GM12801 (cell line): ENCODE data around the gene ENTPD6.

ENCODE experiments used
- TF ChIP-seq, protein P1 (sequence below): IDR thresholded peaks from one replicate; pipeline ENCODE4 v1.5.1; 2011; ENCODE audit warnings: control low read depth; ENCODE audit not compliant: insufficient read length; ENCODE audit errors: extremely low read depth

ENTPD6 gene

DNA sequence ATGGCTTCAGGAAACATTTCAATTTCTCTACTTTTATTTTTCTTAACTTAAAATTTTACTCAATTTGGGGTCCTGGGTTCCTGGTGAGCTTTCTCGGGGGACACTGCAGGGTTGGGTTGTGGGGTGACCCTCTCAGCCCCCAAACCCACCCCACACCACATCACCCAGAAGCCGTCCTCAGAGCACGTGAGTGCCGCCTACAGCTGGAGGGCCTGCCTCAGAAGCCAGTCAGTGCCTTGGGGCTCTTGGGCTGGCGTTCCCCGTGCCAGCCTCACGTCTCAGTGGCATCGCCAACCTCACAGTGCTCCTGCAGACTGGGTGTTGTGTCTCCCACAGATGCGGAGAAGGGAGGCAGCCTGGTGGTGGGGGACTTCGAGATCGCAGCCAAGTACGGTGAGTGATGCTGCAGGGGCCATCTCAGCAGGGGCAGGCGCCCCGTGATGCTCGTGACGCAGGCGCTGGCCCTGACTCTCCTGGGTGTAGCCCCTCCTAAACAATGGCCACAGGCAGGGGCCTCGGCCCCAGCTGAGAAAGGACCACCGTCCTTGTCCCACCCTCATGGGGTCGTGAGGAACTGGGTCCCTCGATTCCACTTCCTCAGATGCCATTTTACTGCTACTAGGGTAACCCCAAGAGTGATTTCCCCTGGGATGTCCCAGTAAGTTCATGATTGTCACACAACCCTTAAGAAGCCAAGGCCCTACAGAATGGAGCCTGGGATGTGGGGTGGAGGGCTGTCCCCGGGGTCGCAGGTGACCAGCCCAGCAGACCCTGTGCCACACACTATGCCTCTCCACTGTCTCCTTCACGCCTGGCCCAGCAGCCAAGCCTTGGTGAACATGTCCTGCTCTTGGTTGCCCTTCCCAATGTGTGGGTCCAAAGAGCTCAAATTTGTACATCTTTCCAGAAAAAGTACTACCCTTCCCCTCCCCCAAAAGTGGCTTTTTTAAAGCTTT, 28.5 kb downstream of the ENTPD6 start:
- TF ChIP-seq, protein P1, sequence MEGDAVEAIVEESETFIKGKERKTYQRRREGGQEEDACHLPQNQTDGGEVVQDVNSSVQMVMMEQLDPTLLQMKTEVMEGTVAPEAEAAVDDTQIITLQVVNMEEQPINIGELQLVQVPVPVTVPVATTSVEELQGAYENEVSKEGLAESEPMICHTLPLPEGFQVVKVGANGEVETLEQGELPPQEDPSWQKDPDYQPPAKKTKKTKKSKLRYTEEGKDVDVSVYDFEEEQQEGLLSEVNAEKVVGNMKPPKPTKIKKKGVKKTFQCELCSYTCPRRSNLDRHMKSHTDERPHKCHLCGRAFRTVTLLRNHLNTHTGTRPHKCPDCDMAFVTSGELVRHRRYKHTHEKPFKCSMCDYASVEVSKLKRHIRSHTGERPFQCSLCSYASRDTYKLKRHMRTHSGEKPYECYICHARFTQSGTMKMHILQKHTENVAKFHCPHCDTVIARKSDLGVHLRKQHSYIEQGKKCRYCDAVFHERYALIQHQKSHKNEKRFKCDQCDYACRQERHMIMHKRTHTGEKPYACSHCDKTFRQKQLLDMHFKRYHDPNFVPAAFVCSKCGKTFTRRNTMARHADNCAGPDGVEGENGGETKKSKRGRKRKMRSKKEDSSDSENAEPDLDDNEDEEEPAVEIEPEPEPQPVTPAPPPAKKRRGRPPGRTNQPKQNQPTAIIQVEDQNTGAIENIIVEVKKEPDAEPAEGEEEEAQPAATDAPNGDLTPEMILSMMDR = no peak

DNA sequence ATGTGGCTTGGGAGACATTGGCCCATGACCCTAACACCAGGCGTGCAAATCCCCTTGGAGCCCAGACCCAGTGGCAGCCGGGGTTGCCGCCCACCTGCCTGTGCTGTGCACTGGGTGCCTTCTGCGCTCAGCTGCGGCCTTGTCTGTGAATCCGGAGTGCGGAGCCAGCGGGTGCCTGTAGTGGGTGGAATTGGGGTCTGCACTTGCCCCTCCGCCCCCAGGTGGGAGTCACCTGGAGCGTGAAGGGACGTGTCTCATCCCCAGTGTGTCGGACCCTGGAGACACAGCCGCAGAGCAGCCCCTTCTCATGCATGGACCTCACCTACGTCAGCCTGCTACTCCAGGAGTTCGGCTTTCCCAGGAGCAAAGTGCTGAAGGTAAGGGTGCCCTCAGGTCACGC, 29.4 kb downstream of the ENTPD6 start:
- TF ChIP-seq, protein P1 = no peak

DNA sequence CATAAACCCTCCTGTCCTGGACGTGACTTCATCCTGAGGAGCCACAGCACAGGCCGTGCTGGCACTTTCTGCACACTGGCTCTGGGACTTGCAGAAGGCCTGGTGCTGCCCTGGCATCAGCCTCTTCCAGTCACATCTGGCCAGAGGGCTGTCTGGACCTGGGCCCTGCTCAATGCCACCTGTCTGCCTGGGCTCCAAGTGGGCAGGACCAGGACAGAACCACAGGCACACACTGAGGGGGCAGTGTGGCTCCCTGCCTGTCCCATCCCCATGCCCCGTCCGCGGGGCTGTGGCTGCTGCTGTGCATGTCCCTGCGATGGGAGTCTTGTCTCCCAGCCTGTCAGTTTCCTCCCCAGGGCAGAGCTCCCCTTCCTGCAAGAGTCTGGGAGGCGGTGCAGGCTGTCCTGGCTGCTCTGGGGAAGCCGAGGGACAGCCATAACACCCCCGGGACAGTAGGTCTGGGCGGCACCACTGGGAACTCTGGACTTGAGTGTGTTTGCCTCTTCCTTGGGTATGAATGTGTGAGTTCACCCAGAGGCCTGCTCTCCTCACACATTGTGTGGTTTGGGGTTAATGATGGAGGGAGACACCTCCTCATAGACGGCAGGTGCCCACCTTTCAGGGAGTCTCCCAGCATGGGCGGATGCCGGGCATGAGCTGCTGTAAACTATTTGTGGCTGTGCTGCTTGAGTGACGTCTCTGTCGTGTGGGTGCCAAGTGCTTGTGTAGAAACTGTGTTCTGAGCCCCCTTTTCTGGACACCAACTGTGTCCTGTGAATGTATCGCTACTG, 30.3 kb downstream of the ENTPD6 start:
- TF ChIP-seq, protein P1 = no peak

DNA sequence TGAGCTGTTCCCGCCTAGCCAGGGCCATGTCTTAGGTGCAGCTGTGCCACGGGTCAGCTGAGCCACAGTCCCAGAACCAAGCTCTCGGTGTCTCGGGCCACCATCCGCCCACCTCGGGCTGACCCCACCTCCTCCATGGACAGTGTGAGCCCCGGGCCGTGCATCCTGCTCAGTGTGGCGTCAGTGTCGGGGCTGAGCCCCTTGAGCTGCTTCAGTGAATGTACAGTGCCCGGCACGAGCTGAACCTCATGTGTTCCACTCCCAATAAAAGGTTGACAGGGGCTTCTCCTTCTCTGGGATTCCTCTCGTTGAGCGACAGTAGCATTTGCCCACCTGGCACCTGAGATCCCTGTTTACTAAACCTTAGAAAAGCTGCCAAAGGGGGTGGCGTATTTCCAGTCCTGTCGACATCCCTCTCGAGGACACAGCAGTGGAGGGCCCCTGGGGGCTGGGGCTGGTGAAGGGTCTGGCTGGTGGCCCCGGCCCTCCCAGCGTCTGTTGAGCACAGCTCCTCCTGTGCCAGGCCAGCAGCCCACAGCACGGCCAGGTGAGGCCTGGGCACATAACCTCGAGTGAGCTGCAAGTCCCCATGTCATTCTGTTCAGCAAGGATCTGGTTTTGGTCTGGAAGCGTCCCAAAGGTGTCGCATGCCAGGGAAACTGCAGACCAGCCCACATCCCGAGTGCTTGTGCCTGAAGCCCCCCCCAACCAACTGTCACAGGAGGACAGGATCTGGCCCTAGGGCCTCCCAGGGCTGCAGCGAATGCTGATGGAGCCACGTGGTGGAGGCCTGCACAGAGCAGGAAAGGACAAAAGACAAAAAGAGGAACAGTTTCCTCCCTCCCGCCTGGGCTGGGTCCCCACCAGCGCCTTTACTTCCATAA, 31.2 kb downstream of the ENTPD6 start:
- TF ChIP-seq, protein P1 = no peak

DNA sequence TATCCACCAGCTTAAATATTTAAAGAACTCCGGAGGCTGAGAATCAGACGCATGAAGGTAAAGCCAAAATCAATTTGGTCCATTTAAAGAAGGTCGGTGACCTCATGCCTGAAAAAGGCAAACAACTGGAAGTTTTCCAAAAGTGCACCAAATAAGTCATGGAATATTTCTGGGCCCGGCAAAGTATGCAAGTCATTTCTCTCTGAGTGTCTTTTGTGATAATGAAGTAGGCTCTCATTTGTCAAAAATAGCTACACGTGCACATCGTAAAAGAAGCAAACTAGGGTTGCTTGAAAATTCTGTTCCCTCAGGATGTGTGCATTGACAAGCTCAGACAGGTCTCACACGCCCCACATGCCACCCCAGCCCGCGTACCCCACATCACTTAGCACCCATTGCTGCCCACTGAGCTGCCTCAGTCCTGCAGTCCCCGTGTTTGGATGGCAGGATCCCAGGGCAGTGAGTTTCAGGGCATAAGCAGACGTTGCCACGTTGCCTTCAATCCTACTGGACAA, 31.9 kb downstream of the ENTPD6 start:
- TF ChIP-seq, protein P1 = no peak

DNA sequence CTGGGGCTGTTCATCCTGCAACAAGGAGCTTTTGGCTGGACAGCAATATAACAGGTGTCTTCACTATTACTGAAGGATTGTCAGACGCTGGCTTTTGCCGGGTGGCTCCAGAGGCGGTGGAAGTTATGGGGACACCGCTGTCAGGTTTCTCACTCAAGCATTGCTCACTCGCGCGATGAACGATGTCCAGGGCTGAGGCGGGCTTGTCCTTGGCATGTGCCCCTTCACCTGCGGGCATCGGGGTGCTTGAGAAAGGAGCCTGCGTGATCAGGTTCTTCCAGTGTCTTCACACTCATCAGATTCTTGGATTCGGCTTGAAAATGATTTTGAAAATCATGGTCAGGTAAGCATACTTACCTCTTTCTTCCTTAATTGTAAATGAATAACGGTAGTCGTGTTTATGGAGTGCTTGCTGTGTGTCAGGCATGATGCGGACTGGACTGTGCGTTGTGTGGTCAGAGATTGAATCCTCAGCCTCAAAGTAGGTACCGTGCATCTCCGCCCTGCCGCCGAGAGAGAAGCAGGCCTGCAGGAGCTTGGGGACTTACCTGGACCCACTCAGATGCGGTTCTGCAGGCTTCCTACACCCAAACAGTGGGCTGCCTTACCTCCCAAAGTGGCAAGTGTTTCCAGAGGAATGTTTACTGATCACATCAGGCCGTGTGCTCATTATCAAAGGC, 34.1 kb downstream of the ENTPD6 start:
- TF ChIP-seq, protein P1 = no peak
